HG02623 (cell line): Measurements from ENCODE around the gene FNDC5.

Source experiments
- ATAC-seq: cut with Tn5 transposase; IDR thresholded peaks from one replicate; pipeline ENCODE4 v1.9.1; 2021; ENCODE audit warnings: moderate library complexity; ENCODE audit not compliant: unreplicated experiment

FNDC5 gene

DNA sequence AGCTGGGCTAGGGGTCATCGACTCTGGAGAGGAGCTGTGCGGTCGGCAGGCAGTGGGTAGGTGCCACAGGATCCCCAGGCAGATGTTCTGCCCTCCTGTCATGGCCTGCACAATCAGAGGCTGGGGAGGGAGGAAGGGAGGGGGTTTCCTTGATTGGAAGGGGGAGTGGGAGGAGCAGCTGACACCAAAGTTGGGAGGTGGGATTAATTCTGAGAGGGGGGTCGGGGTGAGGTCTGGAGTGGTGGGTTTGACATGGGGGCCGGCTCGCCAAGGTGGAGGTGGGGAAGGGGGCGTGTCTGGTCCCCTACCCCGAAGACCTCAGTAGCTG, 14.9 kb upstream of the FNDC5 start:
- no peak for ATAC-seq

DNA sequence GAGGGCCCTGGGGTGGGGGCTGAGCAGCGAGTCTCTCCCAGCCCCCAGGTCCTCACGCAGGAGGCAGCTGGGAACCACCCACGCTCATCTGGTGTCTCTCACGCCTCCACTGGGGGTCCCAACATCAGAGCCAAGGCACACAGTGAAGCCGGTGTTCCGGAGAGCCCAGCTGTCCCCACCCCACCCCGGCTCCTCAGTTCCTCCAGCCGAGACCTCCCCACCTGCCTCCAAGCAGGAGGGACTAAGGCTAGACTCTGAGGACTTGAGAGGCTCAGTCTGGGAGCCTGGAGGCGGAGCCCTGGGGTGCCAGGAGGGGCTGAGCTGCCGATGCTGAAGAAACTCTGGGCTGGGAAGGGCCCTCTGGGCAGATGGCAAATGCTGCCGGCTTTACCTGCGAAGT, 14.0 kb upstream of the FNDC5 start:
- ATAC-seq = no peak

DNA sequence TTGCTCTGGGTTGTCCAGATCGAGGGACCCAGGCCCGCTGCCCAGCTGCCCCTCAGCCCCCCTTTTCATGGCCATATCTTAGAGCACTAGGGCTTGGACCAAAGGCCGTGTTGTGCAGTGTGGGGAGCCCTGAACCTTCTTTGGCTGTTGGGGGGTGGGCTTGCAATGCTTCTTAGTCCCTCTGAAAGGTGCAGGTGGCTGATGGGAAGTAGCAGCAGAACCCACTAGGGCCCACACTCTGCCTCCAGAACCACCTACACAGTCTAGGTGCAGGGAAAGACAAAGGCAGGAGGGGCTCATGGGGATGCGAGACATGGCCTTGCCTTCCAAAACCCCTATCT, 13.3 kb upstream of the FNDC5 start:
- ATAC-seq = no peak

DNA sequence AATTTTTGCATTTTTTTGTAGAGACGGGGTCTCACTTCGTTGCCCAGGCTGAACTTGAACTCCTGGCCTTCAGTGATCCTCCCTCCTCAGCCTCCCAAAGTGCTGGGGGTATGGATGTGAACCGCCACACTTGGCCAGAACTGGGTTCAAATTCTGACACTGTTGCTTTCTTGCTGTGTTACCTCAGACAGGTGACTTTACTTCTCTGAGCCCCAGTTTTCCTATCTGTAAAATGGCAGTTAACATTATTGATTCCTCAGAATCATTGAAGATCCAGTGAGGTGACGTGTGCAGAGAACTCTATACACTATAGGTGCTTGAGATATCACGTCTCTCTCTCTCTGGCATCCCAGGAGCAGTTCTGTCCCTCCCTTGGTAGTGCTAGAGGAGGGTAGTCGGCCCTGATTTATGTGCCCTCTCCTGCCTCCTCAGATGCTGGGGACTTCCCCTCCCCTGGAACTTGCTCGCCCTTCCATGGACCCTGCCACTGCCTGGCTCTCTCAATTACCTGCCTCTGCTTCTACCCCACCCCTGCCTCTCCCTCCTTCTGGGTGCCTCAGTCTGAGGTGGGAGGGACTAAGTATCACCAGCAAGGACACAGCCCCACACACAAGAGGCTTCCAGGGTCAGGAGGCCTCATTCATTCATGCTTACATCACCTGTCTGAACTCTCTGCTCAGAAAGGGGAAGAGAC, 12.8 kb upstream of the FNDC5 start:
- ATAC-seq = no peak

DNA sequence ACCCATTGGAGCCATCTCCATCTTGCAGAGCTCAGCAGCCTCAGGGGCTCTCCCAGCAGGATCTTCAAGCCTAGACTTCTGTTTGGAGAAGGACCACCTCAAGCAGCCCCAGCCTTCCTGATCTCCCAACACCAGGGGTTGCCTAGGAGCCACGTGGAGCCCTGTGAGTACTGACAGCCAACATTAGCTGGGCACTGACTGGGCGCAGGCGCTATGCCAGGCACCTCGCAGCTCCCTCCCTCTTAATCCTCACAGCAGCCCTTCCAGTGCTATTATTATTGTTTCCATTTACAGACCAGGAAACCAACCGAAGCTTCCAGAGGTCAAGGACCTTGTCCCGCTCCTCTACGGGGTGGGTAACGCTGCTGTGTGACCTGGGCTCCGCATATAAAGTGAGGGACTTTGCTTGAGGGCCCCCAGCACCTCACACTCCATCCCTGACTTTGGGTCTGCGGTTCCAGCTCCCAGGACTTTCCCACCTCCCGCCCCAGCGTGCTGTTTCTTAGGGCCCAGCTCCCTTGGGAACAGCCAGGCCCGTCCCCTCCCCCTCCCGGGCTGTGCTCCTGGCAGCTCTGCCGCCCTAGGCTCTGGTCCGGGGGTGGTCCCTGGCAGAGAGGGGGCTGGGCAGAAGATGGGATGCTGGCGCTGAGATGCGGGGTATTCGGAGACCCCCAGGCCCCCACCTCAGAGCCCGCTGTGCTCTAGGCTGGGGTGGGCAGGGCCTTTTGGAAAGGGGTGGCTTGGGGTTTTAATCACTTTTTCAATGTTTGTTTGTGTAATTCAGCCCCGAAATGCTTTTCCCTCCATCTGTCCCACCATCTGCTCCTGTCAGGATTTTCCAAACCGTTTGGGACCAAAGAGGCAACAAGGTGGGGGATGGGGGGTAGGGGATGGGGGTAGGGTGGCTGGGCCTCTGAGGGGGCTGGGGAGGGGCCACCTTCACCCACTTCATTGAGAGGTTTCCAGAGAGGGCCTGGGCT, 11.4 kb upstream of the FNDC5 start:
- ATAC-seq = no peak

DNA sequence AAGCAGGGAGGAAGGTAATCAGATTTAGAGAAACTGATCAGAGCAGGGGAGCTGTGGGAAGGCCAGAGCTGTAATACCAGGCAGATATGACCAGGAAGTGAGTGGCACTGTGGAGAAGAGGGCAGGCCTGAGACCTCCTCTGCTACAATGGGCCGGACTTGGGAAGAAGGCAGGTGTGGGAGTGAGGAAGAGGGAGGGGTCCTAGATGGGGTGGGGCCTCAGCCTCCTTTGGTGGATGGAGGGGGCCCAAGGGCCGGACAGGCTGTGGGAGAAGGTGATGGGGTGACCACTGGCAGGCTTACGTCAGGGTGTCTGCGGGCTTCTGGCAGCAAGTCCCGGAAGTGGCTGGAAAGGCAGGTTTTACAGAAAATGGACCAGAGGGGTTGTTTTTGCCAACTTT, 10.6 kb upstream of the FNDC5 start:
- ATAC-seq = no peak

DNA sequence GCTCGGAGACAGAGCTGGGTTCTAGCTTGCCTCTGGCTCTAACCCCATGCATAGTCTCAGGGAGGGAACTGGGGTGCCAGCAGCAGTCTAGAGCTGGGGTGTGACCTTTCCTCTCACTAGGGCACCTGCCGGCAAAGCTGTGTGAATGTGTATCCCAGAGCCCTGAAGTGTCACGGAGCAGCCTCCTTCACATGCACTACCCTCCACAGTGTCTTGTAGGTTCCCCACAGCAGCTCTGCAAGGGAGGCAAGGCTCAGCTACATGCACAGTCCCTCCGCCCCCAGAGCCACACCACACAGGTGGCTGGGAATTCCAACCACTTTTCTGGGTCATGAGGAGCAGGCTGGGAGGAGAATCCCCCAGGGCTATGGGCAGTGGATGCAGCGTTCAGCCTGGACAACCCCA, 7.9 kb upstream of the FNDC5 start:
- no peak for ATAC-seq

DNA sequence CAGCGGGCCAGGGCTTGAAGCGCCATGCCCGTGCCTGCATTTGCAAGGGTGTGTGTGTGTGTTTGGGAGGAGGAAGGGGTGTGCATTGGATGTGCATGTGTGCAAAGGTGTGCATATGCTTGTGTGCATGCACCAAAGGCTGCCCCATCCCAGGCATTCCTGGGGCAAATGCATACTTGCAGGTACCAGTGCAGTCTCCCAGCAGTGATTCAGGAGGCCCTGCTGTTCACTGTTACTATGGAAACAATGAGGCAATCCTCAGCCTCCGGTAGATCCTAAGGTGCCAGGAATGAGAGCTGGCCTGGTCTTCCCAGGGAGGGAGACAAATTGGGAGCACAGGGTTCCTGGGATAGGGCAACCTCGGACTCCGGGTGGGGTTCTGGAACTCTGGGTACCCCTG, 7.5 kb upstream of the FNDC5 start:
- no peak for ATAC-seq

DNA sequence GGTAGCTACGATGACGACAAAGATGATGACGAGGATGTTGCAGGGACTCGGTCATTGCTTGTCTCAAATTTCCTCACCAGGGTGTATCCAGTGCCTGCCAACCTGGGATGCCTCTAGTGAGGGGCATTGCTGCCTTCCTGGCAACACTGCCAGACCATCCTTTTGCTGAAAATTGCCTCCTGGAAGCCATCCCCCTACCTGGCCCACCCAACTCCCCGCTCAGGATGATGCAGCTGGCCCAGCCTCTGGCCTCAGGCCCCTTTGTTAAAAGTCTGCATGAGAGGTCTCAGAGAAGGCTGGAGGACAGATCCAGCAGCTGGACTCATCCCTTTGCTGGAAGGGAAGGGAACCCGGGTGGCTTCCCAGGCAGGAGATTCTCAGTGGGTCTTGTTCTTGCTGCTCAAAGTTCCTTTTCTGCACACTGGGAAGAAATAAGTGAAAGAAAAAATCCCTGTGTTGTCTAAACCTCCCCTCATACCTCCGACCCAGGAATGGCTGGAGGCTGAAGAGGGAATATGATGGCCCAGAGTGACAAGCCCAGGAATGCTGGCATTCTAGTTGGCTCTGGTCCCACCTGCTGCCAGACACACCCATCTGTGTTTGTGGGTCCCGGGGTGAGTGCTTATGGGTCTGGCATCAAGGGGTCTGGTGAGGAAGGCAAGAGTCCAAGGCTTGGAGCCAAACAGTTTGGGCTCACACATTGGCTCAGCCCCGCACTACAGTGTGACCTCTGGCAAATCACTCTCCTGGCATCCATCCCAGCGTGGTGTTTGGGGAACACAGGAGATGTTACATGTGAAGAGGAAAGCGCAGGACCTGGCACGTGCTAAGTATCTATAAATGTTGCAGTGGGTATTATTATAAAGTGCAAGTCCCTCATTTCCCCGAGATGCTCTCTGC, 6.7 kb upstream of the FNDC5 start:
- ATAC-seq = no peak

DNA sequence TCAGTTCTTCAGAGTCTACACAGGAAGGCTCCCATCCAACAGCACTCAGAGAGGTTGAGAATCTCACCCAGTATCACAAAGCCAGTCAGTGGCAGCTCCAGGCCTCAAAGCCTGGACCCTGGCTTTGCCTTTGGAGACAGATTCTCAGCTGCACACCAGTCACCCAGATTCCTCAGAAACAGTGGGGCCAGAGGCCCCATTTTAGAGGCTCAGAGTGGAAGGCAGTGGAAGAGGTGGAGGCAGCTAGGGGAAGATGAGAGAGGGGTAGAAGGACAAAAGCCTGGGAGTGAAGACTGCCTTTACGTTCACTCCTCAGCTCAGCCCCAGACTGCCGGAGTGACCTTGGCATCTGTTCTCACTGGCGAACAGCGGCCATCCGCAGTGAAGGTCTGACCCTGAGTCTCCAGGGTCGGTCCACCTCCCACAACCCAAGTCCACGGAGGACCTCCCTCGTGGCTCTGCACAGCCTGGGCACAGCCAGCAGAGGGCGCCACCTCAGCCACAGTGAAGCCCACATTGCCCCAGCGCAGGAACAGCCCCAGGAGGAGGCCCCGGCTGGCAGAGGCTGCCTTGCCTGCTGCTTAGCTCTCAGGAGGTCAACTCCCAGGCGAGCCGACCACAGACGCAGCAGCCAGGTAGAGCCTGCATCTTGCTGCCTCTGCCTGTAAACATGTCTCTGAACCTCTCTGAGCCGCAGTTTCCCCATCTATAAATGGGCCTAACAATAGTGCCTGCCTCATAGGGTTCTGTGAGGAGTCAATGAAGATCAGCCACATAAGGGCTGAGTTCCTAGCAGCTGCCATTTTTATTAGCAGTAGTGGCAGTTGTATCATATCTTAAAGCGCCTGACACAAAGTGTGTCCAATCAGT, 5.9 kb upstream of the FNDC5 start:
- ATAC-seq = no peak

DNA sequence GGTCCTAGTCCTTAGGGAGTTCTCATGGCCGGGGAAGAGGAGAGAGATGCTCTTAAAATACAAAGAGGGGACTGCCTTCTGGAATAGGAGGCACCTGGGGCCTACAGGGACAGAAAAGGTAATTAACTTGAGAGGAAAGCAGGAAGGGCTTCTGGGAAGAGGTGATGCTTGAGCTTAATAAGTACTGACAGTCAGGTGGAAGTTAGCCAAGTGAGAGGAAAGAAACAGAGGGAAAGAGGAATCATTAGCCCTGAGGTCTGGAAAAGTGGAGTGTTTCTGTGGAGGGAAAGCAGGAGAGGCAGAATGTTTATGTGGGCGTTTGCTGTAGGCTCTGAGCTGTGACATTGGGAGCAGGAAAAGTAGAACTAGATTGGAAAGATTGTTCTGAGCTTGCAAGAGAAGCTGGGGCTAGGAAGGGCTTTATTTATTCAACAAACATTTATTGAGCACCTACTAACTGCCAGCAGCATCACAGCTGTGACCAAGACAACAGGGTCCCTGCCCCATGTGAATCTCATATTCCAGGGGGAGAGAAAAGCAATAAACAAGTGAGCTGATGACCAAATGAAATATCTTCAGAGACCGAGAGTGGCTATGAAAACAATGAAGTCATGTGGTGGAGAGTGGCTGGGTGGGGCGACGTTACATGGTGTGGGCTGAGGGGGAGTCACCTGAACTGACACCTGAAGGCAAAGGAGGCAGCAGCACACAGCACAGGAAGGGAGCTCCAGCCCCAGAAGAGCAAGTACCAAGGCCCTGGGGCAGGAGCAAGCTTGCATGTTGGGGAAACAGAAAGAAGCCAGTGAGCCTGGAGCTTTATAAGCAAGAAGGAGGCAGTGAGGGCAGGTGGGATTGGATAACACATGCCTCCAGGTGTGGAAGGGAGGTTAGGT, 4.4 kb upstream of the FNDC5 start:
- ATAC-seq = no peak

DNA sequence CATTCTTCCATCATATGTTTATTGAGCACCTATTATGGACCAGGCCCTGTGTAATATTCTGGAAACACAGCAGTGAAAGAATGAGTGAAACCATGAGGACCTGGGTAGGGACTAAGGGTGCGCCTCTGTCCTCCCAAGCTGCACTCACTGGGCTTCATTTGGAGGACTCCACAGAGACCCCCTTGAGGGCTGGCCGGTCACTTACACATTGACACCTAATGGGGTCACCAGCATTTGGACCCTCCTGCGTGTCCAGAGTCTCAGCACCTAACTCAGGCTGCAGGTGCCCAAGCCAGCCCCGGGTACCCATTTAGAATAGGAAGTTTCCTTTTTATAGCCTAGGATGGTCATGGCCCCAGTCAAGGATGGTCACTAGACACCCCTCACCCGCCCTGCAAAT, 2.8 kb upstream of the FNDC5 start:
- ATAC-seq = no peak

DNA sequence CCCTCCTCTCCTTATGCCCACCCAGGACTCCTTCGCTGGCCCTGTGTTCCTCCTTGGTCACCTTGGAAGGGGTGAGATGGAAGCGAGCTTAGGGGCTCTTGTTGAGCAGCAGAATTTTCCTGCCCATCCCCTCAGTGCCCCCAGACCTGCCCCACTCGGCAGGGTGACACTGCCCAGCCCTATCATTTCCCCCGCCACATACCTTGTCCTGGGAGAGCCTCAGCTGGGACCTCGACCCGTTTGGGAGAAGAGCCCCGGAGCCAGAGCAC, 1.4 kb upstream of the FNDC5 start:
- ATAC-seq = no peak

DNA sequence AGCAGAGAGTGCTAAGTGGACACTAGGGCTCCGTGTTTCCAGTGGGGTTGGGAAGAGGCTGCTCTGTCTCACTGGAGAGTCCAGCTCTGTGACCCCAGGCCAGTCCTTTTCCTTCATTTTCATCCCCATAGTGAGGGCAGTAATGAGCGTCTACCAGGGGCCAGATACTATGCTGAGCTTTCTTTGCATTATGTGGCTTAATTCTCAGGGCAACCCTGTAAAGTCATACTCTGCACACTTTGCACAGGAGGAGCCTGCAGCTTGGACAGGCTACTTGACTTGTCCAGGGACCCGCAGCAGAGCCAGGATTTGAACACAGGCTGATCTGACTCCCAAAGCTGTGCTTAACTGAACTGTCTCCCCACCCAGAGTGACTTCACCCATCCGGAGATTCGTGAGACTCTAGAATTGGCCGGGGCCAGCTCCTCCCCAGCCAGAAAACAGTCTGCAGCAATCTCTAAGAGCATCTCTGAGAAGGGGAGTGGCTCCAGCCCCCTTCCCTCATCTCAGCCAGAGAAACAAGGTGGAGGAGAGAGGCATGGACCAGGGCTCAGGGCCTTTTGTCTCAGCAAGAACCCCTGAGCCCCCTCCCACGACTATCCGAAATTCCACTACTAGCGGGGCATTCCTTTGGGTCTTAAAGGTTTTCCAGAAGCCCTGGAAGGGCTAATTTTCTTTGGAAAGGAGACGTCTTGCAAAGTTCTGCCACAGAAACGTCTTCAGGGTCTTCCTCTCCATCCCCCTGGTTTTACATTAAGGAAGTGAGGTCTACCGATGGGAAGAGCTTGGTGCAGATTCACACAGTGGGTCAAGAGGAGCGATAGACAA, 866 bp upstream of the FNDC5 start:
- ATAC-seq = no peak

DNA sequence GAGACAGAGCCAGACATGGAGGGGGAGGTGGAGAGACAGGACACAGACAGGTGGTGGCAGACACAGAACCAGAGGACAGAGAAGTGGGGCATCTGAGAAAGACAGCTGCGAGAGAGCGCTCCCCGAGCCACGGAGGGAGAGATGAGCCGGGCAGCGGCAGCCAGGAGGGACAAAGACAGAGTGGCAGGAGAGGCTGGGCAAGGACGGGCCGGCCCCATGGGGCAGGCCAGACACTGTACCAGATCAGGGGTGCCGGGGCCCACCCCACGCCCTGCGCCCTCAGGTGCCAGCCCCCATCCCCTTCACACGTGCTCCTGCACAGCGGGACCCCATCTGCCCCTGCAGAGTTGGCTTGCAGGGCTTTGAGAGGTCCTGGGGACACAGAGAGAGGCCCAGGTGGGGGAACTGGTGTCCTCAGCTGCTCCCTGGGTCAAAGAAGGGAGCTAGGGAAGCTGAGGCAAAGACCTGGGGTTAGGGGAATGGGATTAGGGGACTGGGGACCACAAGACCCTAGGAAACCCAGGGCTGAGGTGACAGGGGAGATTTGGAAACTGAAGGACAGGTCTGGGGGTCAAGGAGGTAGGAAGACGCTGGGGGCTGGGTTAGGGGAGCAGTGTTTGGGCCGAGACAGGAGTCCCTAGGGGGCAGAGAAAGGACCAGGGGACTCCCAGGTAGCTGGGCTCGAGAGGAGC, 643 bp downstream of the FNDC5 start:
- no peak for ATAC-seq

DNA sequence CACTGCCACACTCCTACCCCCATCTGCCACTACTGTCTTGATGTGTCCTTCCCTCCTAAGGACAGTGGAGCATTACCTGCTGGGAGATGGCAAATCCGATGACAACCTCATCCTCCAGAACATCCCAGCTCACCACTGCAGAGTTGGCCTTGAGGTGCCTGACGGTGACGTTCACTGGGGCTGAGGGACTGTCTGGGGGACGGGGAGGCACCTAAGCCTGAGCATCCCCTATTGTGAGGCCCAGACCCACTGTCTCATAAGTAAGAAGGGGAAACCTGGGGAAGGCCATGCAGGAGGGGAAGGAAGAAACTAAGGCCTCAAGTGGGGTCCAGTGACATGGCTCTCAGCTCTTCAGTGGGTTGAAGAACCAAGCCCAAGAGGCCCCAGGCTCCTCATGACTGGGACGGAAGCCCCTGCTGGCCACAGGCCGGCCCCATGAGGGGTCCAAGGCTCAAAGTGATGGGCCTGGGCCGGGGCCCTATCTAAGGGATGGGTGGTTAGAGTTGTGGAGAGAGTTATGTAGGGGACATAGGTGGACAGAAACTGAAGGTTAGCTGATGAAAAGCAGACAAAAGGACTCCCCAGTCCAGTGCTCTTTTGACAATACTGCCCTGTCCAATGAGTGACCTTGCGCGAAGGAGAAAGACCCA, 1.8 kb downstream of the FNDC5 start:
- no peak for ATAC-seq

DNA sequence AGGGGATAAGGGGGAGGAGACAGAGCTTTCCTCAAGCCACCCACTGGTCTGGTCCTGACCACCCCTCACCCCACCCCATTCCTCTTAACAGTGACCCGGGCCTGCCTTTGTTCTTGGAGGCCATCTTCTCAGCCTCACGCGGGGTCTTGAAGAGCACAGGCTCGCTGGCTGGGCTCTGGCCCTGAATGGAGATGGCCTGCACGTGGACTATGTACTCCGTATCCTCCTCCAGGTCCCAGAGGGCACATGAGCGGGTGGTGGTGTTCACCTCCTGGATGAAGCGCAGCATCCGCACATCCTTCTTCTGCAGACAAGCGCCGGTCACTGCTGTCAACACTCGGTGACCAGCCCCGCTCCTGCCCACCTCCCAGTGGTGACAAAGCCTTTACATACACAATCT, 2.6 kb downstream of the FNDC5 start:
- ATAC-seq = no peak

DNA sequence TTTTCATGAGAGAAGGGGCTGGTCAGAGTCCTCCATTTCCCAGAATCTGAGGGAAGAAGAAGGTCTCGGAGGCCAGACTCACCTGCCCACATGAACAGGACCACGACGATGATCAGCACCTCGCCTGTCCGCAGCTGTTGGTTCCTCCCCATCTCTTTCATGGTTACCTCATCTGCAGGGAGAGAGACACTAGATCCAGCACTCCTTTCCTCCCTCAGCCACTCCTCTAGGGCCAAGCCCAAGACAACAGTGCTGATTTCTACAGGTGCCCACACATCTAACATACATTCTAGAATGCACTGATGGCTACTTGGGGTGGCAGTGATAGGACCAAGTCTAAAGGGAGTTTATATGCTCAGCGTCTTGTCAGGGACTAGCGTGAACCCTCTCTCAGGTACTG, 3.0 kb downstream of the FNDC5 start:
- ATAC-seq = no peak
